GM12872 (cell line): Measurements from ENCODE around the gene PCDH10.

Experiments used
- TF ChIP-seq, protein P1 (sequence below): IDR thresholded peaks from 3 replicates; pipeline ENCODE4 v1.5.1; 2011; ENCODE audit warnings: low read depth, mild to moderate bottlenecking, low read length, moderate library complexity; ENCODE audit not compliant: insufficient read depth

The PCDH10 gene

DNA sequence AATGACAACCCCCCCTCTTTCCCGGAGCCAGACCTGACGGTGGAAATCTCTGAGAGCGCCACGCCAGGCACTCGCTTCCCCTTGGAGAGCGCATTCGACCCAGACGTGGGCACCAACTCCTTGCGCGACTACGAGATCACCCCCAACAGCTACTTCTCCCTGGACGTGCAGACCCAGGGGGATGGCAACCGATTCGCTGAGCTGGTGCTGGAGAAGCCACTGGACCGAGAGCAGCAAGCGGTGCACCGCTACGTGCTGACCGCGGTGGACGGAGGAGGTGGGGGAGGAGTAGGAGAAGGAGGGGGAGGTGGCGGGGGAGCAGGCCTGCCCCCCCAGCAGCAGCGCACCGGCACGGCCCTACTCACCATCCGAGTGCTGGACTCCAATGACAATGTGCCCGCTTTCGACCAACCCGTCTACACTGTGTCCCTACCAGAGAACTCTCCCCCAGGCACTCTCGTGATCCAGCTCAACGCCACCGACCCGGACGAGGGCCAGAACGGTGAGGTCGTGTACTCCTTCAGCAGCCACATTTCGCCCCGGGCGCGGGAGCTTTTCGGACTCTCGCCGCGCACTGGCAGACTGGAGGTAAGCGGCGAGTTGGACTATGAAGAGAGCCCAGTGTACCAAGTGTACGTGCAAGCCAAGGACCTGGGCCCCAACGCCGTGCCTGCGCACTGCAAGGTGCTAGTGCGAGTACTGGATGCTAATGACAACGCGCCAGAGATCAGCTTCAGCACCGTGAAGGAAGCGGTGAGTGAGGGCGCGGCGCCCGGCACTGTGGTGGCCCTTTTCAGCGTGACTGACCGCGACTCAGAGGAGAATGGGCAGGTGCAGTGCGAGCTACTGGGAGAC is 1.6 kb downstream of the PCDH10 start:
- TF ChIP-seq, protein P1, sequence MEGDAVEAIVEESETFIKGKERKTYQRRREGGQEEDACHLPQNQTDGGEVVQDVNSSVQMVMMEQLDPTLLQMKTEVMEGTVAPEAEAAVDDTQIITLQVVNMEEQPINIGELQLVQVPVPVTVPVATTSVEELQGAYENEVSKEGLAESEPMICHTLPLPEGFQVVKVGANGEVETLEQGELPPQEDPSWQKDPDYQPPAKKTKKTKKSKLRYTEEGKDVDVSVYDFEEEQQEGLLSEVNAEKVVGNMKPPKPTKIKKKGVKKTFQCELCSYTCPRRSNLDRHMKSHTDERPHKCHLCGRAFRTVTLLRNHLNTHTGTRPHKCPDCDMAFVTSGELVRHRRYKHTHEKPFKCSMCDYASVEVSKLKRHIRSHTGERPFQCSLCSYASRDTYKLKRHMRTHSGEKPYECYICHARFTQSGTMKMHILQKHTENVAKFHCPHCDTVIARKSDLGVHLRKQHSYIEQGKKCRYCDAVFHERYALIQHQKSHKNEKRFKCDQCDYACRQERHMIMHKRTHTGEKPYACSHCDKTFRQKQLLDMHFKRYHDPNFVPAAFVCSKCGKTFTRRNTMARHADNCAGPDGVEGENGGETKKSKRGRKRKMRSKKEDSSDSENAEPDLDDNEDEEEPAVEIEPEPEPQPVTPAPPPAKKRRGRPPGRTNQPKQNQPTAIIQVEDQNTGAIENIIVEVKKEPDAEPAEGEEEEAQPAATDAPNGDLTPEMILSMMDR, result no peak

DNA sequence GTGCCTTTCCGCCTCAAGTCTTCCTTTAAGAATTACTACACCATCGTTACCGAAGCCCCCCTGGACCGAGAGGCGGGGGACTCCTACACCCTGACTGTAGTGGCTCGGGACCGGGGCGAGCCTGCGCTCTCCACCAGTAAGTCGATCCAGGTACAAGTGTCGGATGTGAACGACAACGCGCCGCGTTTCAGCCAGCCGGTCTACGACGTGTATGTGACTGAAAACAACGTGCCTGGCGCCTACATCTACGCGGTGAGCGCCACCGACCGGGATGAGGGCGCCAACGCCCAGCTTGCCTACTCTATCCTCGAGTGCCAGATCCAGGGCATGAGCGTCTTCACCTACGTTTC is 2.2 kb downstream of the PCDH10 start:
- TF ChIP-seq, protein P1, result no peak

DNA sequence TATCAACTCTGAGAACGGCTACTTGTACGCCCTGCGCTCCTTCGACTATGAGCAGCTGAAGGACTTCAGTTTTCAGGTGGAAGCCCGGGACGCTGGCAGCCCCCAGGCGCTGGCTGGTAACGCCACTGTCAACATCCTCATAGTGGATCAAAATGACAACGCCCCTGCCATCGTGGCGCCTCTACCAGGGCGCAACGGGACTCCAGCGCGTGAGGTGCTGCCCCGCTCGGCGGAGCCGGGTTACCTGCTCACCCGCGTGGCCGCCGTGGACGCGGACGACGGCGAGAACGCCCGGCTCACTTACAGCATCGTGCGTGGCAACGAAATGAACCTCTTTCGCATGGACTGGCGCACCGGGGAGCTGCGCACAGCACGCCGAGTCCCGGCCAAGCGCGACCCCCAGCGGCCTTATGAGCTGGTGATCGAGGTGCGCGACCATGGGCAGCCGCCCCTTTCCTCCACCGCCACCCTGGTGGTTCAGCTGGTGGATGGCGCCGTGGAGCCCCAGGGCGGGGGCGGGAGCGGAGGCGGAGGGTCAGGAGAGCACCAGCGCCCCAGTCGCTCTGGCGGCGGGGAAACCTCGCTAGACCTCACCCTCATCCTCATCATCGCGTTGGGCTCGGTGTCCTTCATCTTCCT is 2.7 kb downstream of the PCDH10 start:
- TF ChIP-seq, protein P1, result no peak

DNA sequence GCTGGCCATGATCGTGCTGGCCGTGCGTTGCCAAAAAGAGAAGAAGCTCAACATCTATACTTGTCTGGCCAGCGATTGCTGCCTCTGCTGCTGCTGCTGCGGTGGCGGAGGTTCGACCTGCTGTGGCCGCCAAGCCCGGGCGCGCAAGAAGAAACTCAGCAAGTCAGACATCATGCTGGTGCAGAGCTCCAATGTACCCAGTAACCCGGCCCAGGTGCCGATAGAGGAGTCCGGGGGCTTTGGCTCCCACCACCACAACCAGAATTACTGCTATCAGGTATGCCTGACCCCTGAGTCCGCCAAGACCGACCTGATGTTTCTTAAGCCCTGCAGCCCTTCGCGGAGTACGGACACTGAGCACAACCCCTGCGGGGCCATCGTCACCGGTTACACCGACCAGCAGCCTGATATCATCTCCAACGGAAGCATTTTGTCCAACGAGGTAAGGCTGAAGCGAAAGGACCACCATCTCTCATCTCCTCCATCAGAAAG is 3.3 kb downstream of the PCDH10 start:
- TF ChIP-seq, protein P1, result no peak

DNA sequence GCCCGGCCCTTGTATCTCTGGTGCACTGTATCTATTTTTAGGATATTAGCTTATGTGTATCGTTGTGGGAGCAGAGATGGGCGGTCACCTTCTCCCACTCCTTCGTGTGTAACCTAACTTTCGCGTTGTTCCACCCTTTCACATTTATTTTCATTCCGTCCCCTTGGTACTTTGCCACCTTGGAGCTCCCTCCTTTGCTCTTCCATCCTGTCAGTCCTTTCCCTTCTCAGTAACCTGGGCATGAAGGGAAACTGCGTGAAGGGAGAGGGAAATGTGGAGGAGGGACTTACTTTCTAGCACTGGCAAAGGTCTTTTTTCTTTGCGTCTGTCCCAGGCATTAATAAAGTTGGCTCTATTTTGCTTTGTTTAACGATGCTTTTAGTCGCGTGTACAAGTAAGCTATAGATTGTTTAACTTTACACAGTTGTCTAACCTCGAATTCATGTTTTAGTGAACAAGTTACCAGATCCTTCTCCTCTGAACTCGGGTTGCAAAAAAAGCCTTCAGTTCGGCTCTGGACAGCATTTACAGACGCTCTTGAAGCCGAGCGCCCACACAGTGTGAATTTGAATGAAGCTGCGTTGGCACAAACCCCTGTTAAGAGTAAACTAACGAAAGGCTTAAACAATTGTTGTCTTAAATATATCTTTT is 3.9 kb downstream of the PCDH10 start:
- TF ChIP-seq, protein P1, result no peak

DNA sequence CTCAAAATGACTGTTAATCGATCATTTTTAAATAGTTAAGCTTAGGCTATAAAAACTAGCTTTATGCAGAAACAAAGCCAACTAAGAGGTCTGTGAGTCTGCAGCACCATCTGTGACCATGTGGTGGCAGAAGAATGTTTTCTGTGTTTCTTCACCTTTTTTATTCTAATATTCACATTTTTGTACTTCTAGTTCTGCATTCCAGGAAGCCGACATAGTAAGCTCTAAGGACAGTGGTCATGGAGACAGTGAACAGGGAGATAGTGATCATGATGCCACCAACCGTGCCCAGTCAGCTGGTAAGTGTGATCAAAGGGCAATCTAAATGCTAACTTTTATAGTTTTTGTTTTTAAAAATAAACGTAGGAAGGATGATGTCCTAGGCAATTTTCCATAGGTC is 5.6 kb downstream of the PCDH10 start:
- TF ChIP-seq, protein P1, result peak; percentile 51

DNA sequence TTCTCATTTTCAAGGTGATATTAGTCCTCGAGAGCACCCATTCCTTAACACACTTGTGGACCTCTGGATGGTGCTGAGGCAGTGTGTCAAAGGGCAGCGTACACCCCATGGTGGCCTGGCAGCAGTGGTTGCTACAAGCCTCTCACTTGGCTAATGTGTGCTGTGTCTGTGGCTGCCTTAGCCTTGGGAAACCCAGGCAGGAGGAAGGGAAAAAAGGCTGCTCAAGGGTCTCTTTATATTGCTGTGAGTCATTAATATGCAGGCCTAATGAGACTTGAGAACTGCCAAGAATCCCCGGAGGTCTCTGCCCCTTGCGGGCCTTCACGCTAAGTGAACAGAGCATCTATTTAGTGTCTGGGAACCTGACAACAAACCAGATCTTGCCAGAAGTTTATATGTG is 7.0 kb downstream of the PCDH10 start:
- TF ChIP-seq, protein P1, result no peak
